HCT116 (cell line): ENCODE measurements around the gene FOXD1. TPM values are rescaled to one million over a fixed set of nuclear protein-coding genes. Genes with fewer than 3 reads are reported as not detected.

ENCODE experiments used
- ATAC-seq: fragments of 200-7000 bp; cut with Tn5 transposase; 2 replicates; pipeline ENCODE4 v1.9.1; 2020; ENCODE audit warnings: mild to moderate bottlenecking, moderate library complexity
- BruUV-seq: library from RNA; stranded (reverse); fragments of 400-500 nt; replicated peaks from 2 replicates; lab custom pipeline; 2021; lab: Mats Ljungman, UMichigan
- CTCF ChIA-PET: fragments of 300-600 bp; sonication (Branson Sonifier 250); formaldehyde crosslinking; loops from one replicate; lab custom pipeline; 2021; ENCODE audit warnings: antibody characterized with exemption; lab: Charles Lee
- POLR2A ChIA-PET: fragments of 300-600, 350-600 bp; sonication (Branson Sonifier 250); formaldehyde crosslinking; loops from one replicate; lab custom pipeline; 2021; ENCODE audit warnings: antibody characterized with exemption; lab: Charles Lee
- RAD21 ChIA-PET, 2 experiments: fragments of 300-600 bp; sonication (Branson Sonifier 250); formaldehyde crosslinking; loops; one replicate each; lab custom pipeline; 2023; ENCODE audit warnings: low total read pairs in 2 of 2; ENCODE audit not compliant: uncharacterized antibody in 2 of 2, unreplicated experiment in 2 of 2, low non-redundant PET in 1 of 2; lab: Charles Lee
- DNase-seq: peaks from one replicate; pipeline ENCODE4 v3.0.0-alpha.2; 2010; ENCODE audit warnings: low read depth, low spot score
- H2AFZ ChIP-seq: fragments of 200-600 bp; shearing (Covaris generic), sonication (generic); 2 replicates; pipeline ENCODE4 v1.6.1; 2017; ENCODE audit warnings: low read depth, mixed run types, mixed read lengths, antibody characterized with exemption, low read length; ENCODE audit not compliant: poor library complexity, severe bottlenecking
- H3K27ac ChIP-seq: 2 replicates; pipeline ENCODE4 v1.5.1; 2012; ENCODE audit warnings: low read depth, low read length
- H3K27me3 ChIP-seq: fragments of 200-600 bp; sonication (generic); 2 replicates; pipeline ENCODE4 v1.6.1; 2016; ENCODE audit warnings: mixed run types, low read length, mixed read lengths; ENCODE audit not compliant: insufficient read depth
- H3K36me3 ChIP-seq, 2 experiments: fragments of 200-500 bp in 1 of 2; fragments of 200-600 bp in 1 of 2; sonication (Bioruptor generic) in 1 of 2; sonication (generic) in 1 of 2; 2 replicates each; pipeline versions ENCODE4 v1.5.1 to v1.6.1; 2014 to 2016; ENCODE audit warnings: low read length in 2 of 2, inconsistent platforms in 1 of 2, mixed read lengths in 1 of 2, mixed run types in 1 of 2; ENCODE audit not compliant: insufficient read depth in 2 of 2, control insufficient read depth in 1 of 2
- H3K4me1 ChIP-seq, 2 experiments: fragments of 200-600 bp in 1 of 2; sonication (generic) in 1 of 2; 2 replicates each; pipeline versions ENCODE4 v1.5.1 to v1.6.1; 2012 to 2017; ENCODE audit warnings: low read length in 2 of 2, inconsistent platforms in 1 of 2, mild to moderate bottlenecking in 1 of 2, mixed read lengths in 1 of 2, mixed run types in 1 of 2, moderate library complexity in 1 of 2; ENCODE audit not compliant: insufficient read depth in 2 of 2, control insufficient read depth in 1 of 2
- H3K4me2 ChIP-seq: fragments of 200-600 bp; sonication (generic); 2 replicates; pipeline ENCODE4 v1.6.1; 2017; ENCODE audit warnings: mixed run types, low read length, mixed read lengths
- H3K4me3 ChIP-seq, 2 experiments: fragments of 200-600 bp in 1 of 2; sonication (generic) in 1 of 2; replicated peaks in 1 of 2; 2 replicates each; pipeline ENCODE4 v1.5.1; 2011 to 2016; ENCODE audit warnings: low read length in 2 of 2, control low read depth in 1 of 2, low read depth in 1 of 2, mild to moderate bottlenecking in 1 of 2, mixed read lengths in 1 of 2, mixed run types in 1 of 2
- H3K79me2 ChIP-seq: fragments of 200-600 bp; sonication (generic); 2 replicates; pipeline ENCODE4 v1.6.1; 2017; ENCODE audit warnings: mild to moderate bottlenecking, mixed run types, low read length, moderate library complexity, mixed read lengths; ENCODE audit not compliant: insufficient read depth
- H3K9ac ChIP-seq: fragments of 200-600 bp; sonication (generic); 2 replicates; pipeline ENCODE4 v1.6.1; 2016; ENCODE audit warnings: low read length, mixed read lengths
- H3K9me2 ChIP-seq: fragments of 200-600 bp; sonication (generic), shearing (Covaris generic); 2 replicates; pipeline ENCODE4 v1.6.1; 2017; ENCODE audit warnings: mixed run types, mild to moderate bottlenecking, moderate library complexity; ENCODE audit not compliant: insufficient read depth
- H3K9me3 ChIP-seq, 2 experiments: fragments of 200-500 bp in 1 of 2; fragments of 200-600 bp in 1 of 2; sonication (Bioruptor generic) in 1 of 2; sonication (generic) in 1 of 2; 2 replicates each; pipeline ENCODE4 v1.6.1; 2014 to 2017; ENCODE audit warnings: low read length in 2 of 2, mixed read lengths in 2 of 2, inconsistent platforms in 1 of 2, low read depth in 1 of 2, mild to moderate bottlenecking in 1 of 2, mixed run types in 1 of 2, moderate library complexity in 1 of 2; ENCODE audit not compliant: control insufficient read depth in 1 of 2, insufficient read depth in 1 of 2
- H4K20me1 ChIP-seq: fragments of 200-600 bp; sonication (generic), shearing (Covaris generic); 2 replicates; pipeline ENCODE4 v1.6.1; 2017; ENCODE audit warnings: mixed run types, mild to moderate bottlenecking, moderate library complexity; ENCODE audit not compliant: insufficient read depth
- CBX3 ChIP-seq: IDR thresholded peaks from 2 replicates; pipeline ENCODE4 v1.6.1; 2012; ENCODE audit warnings: low read depth
- EGR1 ChIP-seq: IDR thresholded peaks from 2 replicates; pipeline ENCODE4 v1.6.1; 2012; ENCODE audit warnings: low read depth
- ELF1 ChIP-seq: IDR thresholded peaks from 2 replicates; pipeline ENCODE4 v1.6.1; 2012; ENCODE audit warnings: low read depth, borderline replicate concordance
- EZH2 ChIP-seq: fragments of 200-600 bp; sonication (generic); IDR thresholded peaks from 2 replicates; pipeline ENCODE4 v1.6.1; 2017; ENCODE audit warnings: antibody characterized with exemption, mixed run types
- FOSL1 ChIP-seq: IDR thresholded peaks from 2 replicates; pipeline ENCODE4 v1.6.1; 2012; ENCODE audit warnings: low read depth
- POLR2A ChIP-seq: IDR thresholded peaks from 2 replicates; pipeline ENCODE4 v1.7.0; 2011; ENCODE audit warnings: borderline replicate concordance; ENCODE audit not compliant: insufficient read depth, insufficient read length; ENCODE audit errors: extremely low read depth
- POLR2AphosphoS5 ChIP-seq: IDR thresholded peaks from 2 replicates; pipeline ENCODE4 v1.6.1; 2011; ENCODE audit warnings: mild to moderate bottlenecking, low read depth, low read length, moderate library complexity
- SIN3A ChIP-seq: IDR thresholded peaks from 2 replicates; pipeline ENCODE4 v1.6.1; 2012; ENCODE audit warnings: low read depth
- SP1 ChIP-seq: IDR thresholded peaks from 2 replicates; pipeline ENCODE4 v1.6.1; 2012; ENCODE audit warnings: low read depth
- SRF ChIP-seq: IDR thresholded peaks from 2 replicates; pipeline ENCODE4 v1.6.1; 2012; ENCODE audit warnings: low read depth
- TCF7L2 ChIP-seq: IDR thresholded peaks from 2 replicates; pipeline ENCODE4 v1.7.0; 2011; ENCODE audit warnings: borderline replicate concordance, inconsistent platforms; ENCODE audit not compliant: insufficient read depth, insufficient read length; ENCODE audit errors: extremely low read depth
- YY1 ChIP-seq: IDR thresholded peaks from 2 replicates; pipeline ENCODE4 v1.6.1; 2011; ENCODE audit warnings: low read length, low read depth, moderate library complexity, mild to moderate bottlenecking; ENCODE audit not compliant: insufficient replicate concordance; ENCODE audit errors: extremely low read depth
- ZFX ChIP-seq: fragments of 450-650 bp; IDR thresholded peaks from 2 replicates; pipeline ENCODE4 v1.6.1; 2017
- ZNF274 ChIP-seq: fragments of 200-500 bp; sonication (Bioruptor generic); IDR thresholded peaks from 2 replicates; pipeline ENCODE4 v1.6.1; 2014; ENCODE audit warnings: mild to moderate bottlenecking, low read depth, low read length, inconsistent platforms
- intact Hi-C: fragments of 100-400 bp; cut with micrococcal nuclease; formaldehyde crosslinking; loops from 2 replicates; pipeline ENCODE4 v1.10.0; 2022
- total RNA-seq: library from RNA; stranded (reverse); gene quantifications from one replicate; pipeline ENCODE4 v1.2.1, GENCODE V29; 2021; ENCODE audit not compliant: unreplicated experiment
- TF ChIP-seq, protein P1 (sequence below): IDR thresholded peaks from 2 replicates; pipeline ENCODE4 v1.6.1; 2012
- TF ChIP-seq, protein P2 (sequence below): IDR thresholded peaks from 2 replicates; pipeline ENCODE4 v1.6.1; 2012; ENCODE audit warnings: low read depth

The FOXD1 gene
- total RNA-seq, 1 experiment from 2014 or later = 26.8 TPM

DNA sequence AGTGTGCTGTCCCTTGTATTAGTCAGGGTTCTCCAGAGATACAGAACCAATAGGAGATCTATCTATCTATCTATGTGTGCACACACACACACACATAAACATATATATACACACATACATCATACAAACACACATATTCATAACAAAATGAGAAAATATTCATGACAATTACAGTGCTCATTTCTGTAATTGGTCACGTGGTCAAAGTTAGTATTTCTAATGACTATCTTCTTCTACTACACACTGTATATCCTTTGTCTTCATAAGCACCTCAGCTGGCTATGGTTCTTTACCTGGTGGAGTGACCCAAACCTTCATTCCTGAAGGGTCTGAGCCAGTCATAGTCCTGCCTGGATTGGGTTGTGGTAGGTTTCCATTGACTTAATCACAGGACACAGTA lies 31.9 kb upstream of the FOXD1 start:
- Histone ChIP-seq H3K9me3 (no peaks in the 10 kb centered on the region), H3K4me3 (no peak overlapping the region), H3K36me3 (no peaks in the 10 kb centered on the region), H4K20me1 (no peaks in the 10 kb centered on the region), H3K9me2 (no peaks in the 10 kb centered on the region), H3K79me2 (no peaks in the 10 kb centered on the region), H3K27me3 (no peaks in the 10 kb centered on the region), H2AFZ (no peak overlapping the region), H3K27ac (no peak overlapping the region), H3K4me2 (no peak overlapping the region), H3K4me1 (no peaks in the 10 kb centered on the region), H3K9ac (no peak overlapping the region)
- BruUV-seq = no TSS peak
- CTCF ChIA-PET = interaction anchor here (2.2 kb wide), 1 partner anchor 16 kb away, joined by 6 read pairs; no protein-coding TSS in a partner anchor
- no peak for TF ChIP-seq CBX3
- no peak for TF ChIP-seq FOSL1
- TF ChIP-seq, protein P1, sequence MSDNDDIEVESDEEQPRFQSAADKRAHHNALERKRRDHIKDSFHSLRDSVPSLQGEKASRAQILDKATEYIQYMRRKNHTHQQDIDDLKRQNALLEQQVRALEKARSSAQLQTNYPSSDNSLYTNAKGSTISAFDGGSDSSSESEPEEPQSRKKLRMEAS = no peak
- no peak for TF ChIP-seq EGR1
- no peak for TF ChIP-seq SRF
- TF ChIP-seq POLR2AphosphoS5 = no peak
- TF ChIP-seq SP1 = no peak
- TF ChIP-seq SIN3A = no peak
- TF ChIP-seq ELF1 = no peak
- TF ChIP-seq ZNF274 = no peak
- no peak for TF ChIP-seq EZH2
- TF ChIP-seq POLR2A = no peak
- TF ChIP-seq YY1 = no peak
- TF ChIP-seq ZFX = no peak
- TF ChIP-seq, protein P2, sequence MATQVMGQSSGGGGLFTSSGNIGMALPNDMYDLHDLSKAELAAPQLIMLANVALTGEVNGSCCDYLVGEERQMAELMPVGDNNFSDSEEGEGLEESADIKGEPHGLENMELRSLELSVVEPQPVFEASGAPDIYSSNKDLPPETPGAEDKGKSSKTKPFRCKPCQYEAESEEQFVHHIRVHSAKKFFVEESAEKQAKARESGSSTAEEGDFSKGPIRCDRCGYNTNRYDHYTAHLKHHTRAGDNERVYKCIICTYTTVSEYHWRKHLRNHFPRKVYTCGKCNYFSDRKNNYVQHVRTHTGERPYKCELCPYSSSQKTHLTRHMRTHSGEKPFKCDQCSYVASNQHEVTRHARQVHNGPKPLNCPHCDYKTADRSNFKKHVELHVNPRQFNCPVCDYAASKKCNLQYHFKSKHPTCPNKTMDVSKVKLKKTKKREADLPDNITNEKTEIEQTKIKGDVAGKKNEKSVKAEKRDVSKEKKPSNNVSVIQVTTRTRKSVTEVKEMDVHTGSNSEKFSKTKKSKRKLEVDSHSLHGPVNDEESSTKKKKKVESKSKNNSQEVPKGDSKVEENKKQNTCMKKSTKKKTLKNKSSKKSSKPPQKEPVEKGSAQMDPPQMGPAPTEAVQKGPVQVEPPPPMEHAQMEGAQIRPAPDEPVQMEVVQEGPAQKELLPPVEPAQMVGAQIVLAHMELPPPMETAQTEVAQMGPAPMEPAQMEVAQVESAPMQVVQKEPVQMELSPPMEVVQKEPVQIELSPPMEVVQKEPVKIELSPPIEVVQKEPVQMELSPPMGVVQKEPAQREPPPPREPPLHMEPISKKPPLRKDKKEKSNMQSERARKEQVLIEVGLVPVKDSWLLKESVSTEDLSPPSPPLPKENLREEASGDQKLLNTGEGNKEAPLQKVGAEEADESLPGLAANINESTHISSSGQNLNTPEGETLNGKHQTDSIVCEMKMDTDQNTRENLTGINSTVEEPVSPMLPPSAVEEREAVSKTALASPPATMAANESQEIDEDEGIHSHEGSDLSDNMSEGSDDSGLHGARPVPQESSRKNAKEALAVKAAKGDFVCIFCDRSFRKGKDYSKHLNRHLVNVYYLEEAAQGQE = no peak
- no peak for TF ChIP-seq TCF7L2
- intact Hi-C loops = no loop called here
- ATAC-seq (no peak), DNase-seq (no peak)
- POLR2A ChIA-PET = no interaction called here
- RAD21 ChIA-PET = no interaction called here
